HG03571 (cell line): ENCODE data around the gene FSD2.
A peak's percentile ranks its signal among the peaks of the same experiment; 100 is the strongest.
"Not testable (repeated sequence)": the region's sequence is repeated elsewhere in the genome, so short reads cannot be mapped to it uniquely, and the experiment has no call there.

Experiments
- ATAC-seq: cut with Tn5 transposase; IDR thresholded peaks from one replicate; pipeline ENCODE4 v1.9.1; 2021; ENCODE audit not compliant: unreplicated experiment

The FSD2 gene

DNA sequence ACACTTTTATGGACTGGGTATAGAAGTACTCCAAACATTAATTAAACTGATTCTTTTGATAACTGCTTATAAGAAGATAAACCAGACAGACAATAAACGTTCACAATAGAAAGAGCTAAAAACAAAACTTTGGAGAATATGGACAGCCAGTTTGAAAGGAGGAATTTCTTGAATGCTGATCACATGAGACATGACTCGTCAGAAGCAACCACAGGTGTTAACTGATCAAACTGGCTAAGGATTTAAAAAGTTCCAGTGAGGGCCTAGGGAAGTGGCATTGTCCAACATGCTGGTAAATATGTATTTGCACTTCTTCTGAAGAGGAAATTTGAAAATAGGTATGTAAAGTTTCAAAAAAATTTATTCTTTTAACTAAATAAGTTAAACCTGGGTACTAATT, 66.8 kb downstream of the FSD2 start:
- no peak for ATAC-seq

DNA sequence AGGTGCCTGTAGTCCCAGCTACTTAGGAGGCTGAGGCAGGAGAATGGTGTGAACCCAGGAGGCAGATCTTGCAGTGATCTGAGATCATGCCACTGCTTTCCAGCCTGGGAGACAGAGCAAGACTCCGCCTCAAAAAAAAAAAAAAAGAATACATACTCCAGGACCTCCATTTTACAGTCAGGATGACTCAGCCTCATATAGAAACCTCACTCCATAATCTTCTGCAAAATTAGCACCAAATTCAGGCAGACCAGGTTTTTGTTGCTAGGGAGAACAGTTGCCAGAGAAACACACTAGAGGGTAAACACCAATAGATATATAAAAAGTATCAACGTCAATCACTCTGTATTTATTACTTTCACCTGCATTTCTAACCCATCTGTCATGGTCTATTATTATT, 67.9 kb downstream of the FSD2 start:
- ATAC-seq, result no peak

DNA sequence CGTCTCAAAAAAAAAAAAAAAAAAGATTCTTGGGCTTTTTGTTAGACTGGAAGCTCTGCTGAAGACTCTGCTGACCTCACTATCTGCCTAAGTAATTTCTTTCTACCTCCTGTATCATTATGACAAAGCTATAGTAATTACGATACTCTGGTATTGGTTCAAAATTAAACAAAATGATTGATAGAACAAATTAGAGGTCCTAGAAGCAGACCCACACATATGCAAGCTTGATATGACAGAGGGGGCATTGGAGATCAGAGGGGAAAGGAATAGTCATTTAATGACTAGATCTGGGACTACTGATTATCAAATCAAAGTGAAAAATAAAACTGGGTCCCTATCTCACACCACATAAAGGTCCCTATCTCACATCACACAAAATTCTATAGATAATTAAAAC, 74.3 kb downstream of the FSD2 start:
- ATAC-seq, result no peak

DNA sequence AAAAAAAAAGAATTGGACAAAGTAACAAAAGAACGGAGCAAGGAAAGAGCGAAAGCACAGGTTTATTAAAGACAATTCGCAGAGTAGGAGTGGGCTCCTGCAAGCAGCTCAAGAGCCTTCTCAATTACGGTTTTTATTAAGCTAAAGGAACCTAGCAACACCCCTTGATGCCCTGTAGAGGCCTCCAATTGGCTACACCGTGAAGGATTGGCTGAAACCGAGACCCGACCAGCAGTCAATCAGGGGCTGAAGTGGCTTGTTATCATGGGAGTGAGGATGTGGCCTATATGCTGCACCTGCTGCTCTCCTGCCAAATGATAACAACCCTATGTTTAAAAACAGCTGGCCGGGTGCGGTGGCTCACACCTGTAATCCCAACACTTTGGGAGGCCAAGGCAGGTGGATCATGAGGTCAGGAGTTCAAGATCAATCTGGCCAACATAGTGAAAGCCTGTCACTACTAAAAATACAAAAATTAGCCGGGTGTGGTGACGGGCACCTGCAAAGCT, 75.8 kb downstream of the FSD2 start:
- no peak for ATAC-seq

- ATAC-seq, result no peak
Observed at GRCh38 chr15:82726816-82727215, 79.1 kb downstream of the FSD2 start.

DNA sequence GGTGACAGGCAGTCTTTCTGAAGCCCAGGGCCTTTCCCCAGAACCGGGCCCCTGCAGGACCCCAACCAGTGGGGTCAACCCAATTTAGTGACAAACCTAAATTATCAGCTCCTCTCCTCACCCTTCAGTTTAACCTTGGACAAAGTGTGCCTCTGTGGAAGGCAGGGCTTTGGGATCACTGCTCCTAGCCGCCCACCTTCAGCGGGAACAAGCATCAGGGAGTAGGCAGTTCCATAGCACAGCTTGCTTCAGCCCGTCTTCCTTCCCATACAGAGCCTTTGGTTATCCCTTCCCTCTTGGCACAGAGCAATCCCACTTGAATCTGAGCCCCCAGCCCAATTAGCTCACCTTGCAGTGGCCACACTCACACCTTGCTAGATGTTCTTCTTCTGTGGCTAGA, 90.9 kb downstream of the FSD2 start:
- no peak for ATAC-seq

DNA sequence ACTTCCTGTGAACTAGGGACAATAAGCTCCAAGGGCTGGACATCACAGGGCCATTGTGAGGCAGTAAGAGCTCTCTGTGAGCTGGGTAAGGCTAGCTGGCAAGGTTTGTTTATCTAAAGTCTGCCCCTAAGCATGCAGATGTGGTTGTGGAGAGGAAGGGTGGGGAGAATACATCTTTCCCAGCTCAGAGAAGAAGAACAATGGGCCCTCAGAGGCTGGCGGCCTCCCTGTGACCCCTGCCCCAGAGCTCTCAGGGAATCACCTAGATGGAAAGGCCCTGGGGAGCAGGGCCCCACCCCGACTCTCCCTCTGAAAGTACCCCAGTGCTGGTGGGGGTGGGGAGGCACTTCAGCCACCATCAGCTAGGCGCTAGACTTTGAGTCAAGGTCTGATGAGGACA, 91.9 kb downstream of the FSD2 start:
- no peak for ATAC-seq

GRCh38 chr15:82712036-82712435, 93.8 kb downstream of the FSD2 start:
- no peak for ATAC-seq

- no peak for ATAC-seq
Observed at GRCh38 chr15:82710926-82711490, 94.9 kb downstream of the FSD2 start.

DNA sequence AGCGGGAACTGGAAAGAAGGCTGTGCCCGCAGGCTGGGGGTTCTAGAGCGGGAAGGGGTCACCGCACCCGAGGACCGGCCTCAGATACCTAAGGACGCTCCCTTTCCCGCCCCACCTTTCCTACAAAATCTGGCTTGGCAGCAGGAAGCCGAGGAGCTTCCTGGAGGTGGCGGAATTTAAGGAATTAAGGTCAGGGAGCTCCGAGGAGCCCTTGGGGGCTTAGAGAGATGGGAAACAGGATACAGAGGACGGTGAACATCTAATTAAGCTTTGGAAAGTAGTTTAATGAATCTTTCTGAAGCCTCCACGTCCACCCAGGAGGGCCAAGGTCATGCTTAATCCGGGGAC, 95.7 kb downstream of the FSD2 start:
- no peak for ATAC-seq

DNA sequence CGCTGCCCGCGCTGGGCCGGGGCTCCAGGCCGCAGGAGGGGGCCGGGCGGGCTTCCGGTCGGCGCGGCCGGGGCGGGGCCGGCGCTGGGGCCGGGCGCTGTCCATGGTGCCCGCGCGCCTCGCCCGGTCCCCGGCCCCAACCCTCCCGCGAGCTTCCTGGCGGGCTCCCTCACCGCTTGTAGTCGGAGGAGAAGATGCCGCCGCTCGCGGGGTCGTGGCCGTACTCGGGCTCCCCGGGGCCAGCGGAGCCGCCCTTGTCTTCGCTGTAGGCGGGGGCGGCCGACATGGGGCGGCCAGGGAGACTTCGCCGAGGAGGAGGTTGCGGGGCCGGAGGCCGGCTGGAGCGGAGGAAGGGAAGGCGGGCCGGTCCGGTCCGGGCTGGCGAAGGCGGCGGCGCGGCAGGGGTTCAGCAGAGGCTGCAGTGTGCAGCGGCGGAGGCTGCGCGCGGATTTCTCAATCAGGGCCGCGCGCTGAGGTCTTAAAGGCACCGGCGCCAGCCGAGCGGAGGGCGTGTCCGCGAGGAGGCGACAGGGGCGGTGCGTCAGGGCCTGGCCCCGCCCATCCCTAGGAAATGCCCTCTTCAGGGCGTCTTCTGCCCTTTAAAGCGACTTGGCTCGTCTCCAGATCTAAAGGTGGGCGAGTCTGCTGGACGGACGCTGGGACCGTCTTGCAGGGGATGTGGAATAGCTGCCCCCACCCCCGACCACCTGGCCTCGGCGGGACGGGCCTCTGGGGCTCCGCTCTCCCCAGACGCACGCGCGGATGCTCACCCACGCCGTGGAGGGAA, 96.3 kb downstream of the FSD2 start, which contains the start of gene AP3B2:
AP3B2 (minus strand) TSS at position 455 of the 787 bp plus-strand sequence; CDS start at position 286, 169 bp downstream.
- peak; percentile 90 for ATAC-seq

GRCh38 chr15:82709081-82709420, 96.8 kb downstream of the FSD2 start:
- no peak for ATAC-seq

GRCh38 chr15:82705856-82706255, 100.0 kb downstream of the FSD2 start:
- not testable (repeated sequence) for ATAC-seq
